ENCODE data around the gene MLIP. TPM values are rescaled to one million over a fixed set of nuclear protein-coding genes. Genes with fewer than 3 reads are reported as not detected.

MLIP gene
- total and polyA plus RNA-seq, 4 donors = 2.0 to 6.0 (median 3.2) TPM

DNA sequence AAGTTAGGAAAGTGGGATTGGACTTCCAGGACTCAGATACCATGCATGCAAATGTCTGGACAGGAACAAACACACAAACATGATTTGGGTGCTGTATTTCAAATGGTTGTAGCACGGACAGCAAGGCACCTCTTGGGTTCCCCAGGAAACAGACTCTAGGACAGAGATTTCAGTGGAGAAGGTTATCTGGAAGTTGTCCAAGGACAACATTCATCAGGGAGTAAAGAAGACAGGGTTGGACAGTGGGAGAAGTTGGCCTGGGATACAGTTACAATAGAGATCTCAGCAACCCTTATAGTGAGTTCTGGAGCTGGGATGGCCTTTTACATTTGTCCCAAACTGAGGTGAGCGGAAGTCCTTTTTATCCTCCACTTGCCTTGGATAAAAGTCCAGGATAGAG lies 177.2 kb downstream of the MLIP start (continued):
- TF ChIP-seq MAX (IDR thresholded peaks at IDR 0.05) (no peak), GABPA (IDR thresholded peaks at IDR 0.05 in 1 of 2, conservative IDR thresholded peaks at IDR 0.05 in 1 of 2) (no peak)

DNA sequence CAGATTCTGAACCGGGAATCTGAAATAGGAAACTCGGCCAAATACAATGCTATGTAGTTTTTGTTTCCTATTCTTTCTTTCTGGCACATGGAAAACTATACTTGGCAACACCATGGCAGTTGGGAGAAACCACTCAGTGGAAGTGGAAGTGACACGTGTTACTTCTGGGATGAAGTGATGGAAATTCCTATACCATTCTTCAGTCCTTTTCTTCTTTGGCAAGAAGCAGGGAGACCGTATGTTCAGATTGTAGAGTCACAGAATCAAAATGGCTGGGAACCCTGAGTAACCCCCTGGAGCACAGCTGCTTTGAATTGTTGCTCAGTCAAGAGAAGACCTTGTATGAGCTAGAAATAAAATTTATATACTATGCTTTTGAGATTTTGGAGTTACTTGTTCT lies 178.2 kb downstream of the MLIP start:
- TF ChIP-seq JUND (IDR thresholded peaks at IDR 0.05) (no peak), CTCF (IDR thresholded peaks at IDR 0.05; ENCODE audit: low read depth, low read length, missing input control) (no peak), RXRA (IDR thresholded peaks at IDR 0.05) (no peak), EGR1 (IDR thresholded peaks at IDR 0.05; ENCODE audit: low read depth in 2 of 2) (no peak), GABPA (IDR thresholded peaks at IDR 0.05 in 1 of 2, conservative IDR thresholded peaks at IDR 0.05 in 1 of 2) (no peak), YY1 (IDR thresholded peaks at IDR 0.05) (no peak), FOXA1 (IDR thresholded peaks at IDR 0.05) (no peak)
- no peak overlapping the region for H3K27ac ChIP-seq (ENCODE audit: low read depth in 1 of 2, low read length in 2 of 2)
- no peaks in the 10 kb centered on the region for H3K9me3 ChIP-seq (ENCODE audit: control insufficient read depth in 4 of 4, low read length in 3 of 4)
- H3K4me1 ChIP-seq (ENCODE audit: control insufficient read depth in 4 of 4, insufficient read depth in 4 of 4, low read length in 3 of 4) = no peaks in the 10 kb centered on the region
- WGBS = 87% methylated on average over 4 of the region's 4 CpGs
- no peak overlapping the region for H3K4me3 ChIP-seq (ENCODE audit: low read depth in 1 of 3, low read length in 3 of 3)
- no peaks in the 10 kb centered on the region for H3K36me3 ChIP-seq (ENCODE audit: control insufficient read depth in 4 of 4, insufficient read depth in 3 of 4, low read depth in 1 of 4, low read length in 3 of 4)
- H3K9ac ChIP-seq (ENCODE audit: low read depth in 1 of 2, low read length in 2 of 2) = no peak overlapping the region
- DNase-seq (ENCODE audit: low spot score) = no peak
- no peaks in the 10 kb centered on the region for H3K27me3 ChIP-seq (ENCODE audit: control insufficient read depth in 4 of 4, insufficient read depth in 4 of 4, low read length in 3 of 4)

DNA sequence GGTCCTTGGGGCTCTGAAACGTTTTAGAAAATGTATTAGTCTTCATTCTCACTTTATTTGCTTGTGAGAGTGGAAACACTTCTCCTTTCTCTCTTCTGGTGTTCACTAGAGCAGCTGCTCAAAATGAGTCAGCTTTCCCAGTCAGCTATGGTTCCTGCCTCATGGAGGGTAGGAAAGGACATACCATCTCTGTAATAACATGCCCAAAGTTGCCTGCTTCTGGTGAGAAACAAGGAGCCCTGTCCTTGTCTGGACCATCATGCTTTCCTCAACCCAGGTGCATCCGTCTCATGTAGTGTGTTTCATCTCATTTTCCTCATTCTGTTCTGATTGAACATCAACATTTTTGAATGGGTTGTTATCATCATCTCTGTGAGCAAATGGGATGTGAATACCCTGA lies 179.9 kb downstream of the MLIP start:
- Histone ChIP-seq H3K9ac (ENCODE audit: low read depth in 1 of 2, low read length in 2 of 2) (no peak overlapping the region), H3K4me1 (ENCODE audit: control insufficient read depth in 4 of 4, insufficient read depth in 4 of 4, low read length in 3 of 4) (no peaks in the 10 kb centered on the region), H3K36me3 (ENCODE audit: control insufficient read depth in 4 of 4, insufficient read depth in 3 of 4, low read depth in 1 of 4, low read length in 3 of 4) (no peaks in the 10 kb centered on the region), H3K4me3 (ENCODE audit: low read depth in 1 of 3, low read length in 3 of 3) (no peak overlapping the region), H3K9me3 (ENCODE audit: control insufficient read depth in 4 of 4, low read length in 3 of 4) (no peaks in the 10 kb centered on the region), H3K27me3 (ENCODE audit: control insufficient read depth in 4 of 4, insufficient read depth in 4 of 4, low read length in 3 of 4) (no peaks in the 10 kb centered on the region), H3K27ac (ENCODE audit: low read depth in 1 of 2, low read length in 2 of 2) (no peak overlapping the region)
- no peak for TF ChIP-seq FOXA1 (IDR thresholded peaks at IDR 0.05)
- TF ChIP-seq ZBTB33 (IDR thresholded peaks at IDR 0.05) = no peak
- no peak for TF ChIP-seq HNF4A (conservative IDR thresholded peaks at IDR 0.05)
- no peak for TF ChIP-seq YY1 (IDR thresholded peaks at IDR 0.05)
- TF ChIP-seq RXRA (IDR thresholded peaks at IDR 0.05) = no peak
- TF ChIP-seq HNF4G (IDR thresholded peaks at IDR 0.05) = no peak
- TF ChIP-seq, protein P1, sequence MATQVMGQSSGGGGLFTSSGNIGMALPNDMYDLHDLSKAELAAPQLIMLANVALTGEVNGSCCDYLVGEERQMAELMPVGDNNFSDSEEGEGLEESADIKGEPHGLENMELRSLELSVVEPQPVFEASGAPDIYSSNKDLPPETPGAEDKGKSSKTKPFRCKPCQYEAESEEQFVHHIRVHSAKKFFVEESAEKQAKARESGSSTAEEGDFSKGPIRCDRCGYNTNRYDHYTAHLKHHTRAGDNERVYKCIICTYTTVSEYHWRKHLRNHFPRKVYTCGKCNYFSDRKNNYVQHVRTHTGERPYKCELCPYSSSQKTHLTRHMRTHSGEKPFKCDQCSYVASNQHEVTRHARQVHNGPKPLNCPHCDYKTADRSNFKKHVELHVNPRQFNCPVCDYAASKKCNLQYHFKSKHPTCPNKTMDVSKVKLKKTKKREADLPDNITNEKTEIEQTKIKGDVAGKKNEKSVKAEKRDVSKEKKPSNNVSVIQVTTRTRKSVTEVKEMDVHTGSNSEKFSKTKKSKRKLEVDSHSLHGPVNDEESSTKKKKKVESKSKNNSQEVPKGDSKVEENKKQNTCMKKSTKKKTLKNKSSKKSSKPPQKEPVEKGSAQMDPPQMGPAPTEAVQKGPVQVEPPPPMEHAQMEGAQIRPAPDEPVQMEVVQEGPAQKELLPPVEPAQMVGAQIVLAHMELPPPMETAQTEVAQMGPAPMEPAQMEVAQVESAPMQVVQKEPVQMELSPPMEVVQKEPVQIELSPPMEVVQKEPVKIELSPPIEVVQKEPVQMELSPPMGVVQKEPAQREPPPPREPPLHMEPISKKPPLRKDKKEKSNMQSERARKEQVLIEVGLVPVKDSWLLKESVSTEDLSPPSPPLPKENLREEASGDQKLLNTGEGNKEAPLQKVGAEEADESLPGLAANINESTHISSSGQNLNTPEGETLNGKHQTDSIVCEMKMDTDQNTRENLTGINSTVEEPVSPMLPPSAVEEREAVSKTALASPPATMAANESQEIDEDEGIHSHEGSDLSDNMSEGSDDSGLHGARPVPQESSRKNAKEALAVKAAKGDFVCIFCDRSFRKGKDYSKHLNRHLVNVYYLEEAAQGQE (IDR thresholded peaks at IDR 0.05) = no peak
- no peak for TF ChIP-seq JUND (IDR thresholded peaks at IDR 0.05)
- TF ChIP-seq MAX (IDR thresholded peaks at IDR 0.05) = no peak
- no peak for DNase-seq (ENCODE audit: low spot score)
- 54% methylated on average over 2 of the region's 2 CpGs for WGBS
